IPS-18a (cell line): ENCODE results near the gene C1QTNF3.
"Not testable (repeated sequence)": the region's sequence is repeated elsewhere in the genome, so short reads cannot be mapped to it uniquely, and the experiment has no call there.

Experiments
- H3K27ac ChIP-seq: one replicate; pipeline ENCODE4 v1.5.1; 2013; ENCODE audit warnings: low read length
- H3K27me3 ChIP-seq: one replicate; pipeline ENCODE4 v1.6.1; 2013; ENCODE audit warnings: mild to moderate bottlenecking, low read length; ENCODE audit not compliant: control insufficient read depth, insufficient read depth
- H3K36me3 ChIP-seq: one replicate; pipeline ENCODE4 v1.6.1; 2013; ENCODE audit warnings: low read depth, low read length; ENCODE audit not compliant: control insufficient read depth
- H3K4me1 ChIP-seq: one replicate; pipeline ENCODE4 v1.6.1; 2013; ENCODE audit warnings: low read depth, low read length; ENCODE audit not compliant: control insufficient read depth
- H3K4me3 ChIP-seq: one replicate; pipeline ENCODE4 v1.5.1; 2013; ENCODE audit warnings: low read length
- H3K9ac ChIP-seq: one replicate; pipeline ENCODE4 v1.6.1; 2013; ENCODE audit warnings: mild to moderate bottlenecking, low read length, moderate library complexity
- H3K9me3 ChIP-seq: one replicate; pipeline ENCODE4 v1.6.1; 2013; ENCODE audit warnings: low read depth, low read length; ENCODE audit not compliant: control insufficient read depth

C1QTNF3 gene

GRCh38 chr5:34035756-34036155 lies 7.3 kb downstream of the C1QTNF3 start:
- Histone ChIP-seq H3K4me3 (no peak overlapping the region), H3K27ac (no peak overlapping the region), H3K4me1 (peaks cover 6% of the 10 kb centered on the region), H3K9me3 (no peaks in the 10 kb centered on the region), H3K9ac (no peak overlapping the region), H3K36me3 (no peaks in the 10 kb centered on the region), H3K27me3 (no peaks in the 10 kb centered on the region)

GRCh38 chr5:34034534-34035327 lies 8.3 kb downstream of the C1QTNF3 start:
- H3K9ac ChIP-seq: no peak overlapping the region
- H3K27me3 ChIP-seq: no peaks in the 10 kb centered on the region
- no peaks in the 10 kb centered on the region for H3K36me3 ChIP-seq
- H3K4me3 ChIP-seq: no peak overlapping the region
- H3K9me3 ChIP-seq: no peaks in the 10 kb centered on the region
- no peak overlapping the region for H3K27ac ChIP-seq
- H3K4me1 ChIP-seq: peaks cover 6% of the 10 kb centered on the region

- H3K9me3 ChIP-seq: no peaks in the 10 kb centered on the region
- H3K27ac ChIP-seq: no peak overlapping the region
- no peaks in the 10 kb centered on the region for H3K36me3 ChIP-seq
- H3K4me3 ChIP-seq: no peak overlapping the region
- no peaks in the 10 kb centered on the region for H3K27me3 ChIP-seq
- H3K4me1 ChIP-seq: no peaks in the 10 kb centered on the region
- H3K9ac ChIP-seq: no peak overlapping the region
These were observed 11.0 kb downstream of the C1QTNF3 start for GRCh38 chr5:34031966-34032365.

GRCh38 chr5:34031117-34031516 lies 11.9 kb downstream of the C1QTNF3 start:
- no peak overlapping the region for H3K4me3 ChIP-seq
- H3K27ac ChIP-seq: no peak overlapping the region
- no peaks in the 10 kb centered on the region for H3K27me3 ChIP-seq
- no peaks in the 10 kb centered on the region for H3K36me3 ChIP-seq
- H3K4me1 ChIP-seq: no peaks in the 10 kb centered on the region
- H3K9me3 ChIP-seq: no peaks in the 10 kb centered on the region
- H3K9ac ChIP-seq: no peak overlapping the region

GRCh38 chr5:34030585-34030984 lies 12.4 kb downstream of the C1QTNF3 start:
- not testable (repeated sequence) for H3K27ac ChIP-seq, H3K4me1 ChIP-seq, H3K27me3 ChIP-seq, H3K4me3 ChIP-seq, H3K9ac ChIP-seq, H3K36me3 ChIP-seq, H3K9me3 ChIP-seq

GRCh38 chr5:34030048-34030447 lies 13.0 kb downstream of the C1QTNF3 start:
- Histone ChIP-seq H3K9ac (no peak overlapping the region), H3K4me3 (no peak overlapping the region), H3K4me1 (no peaks in the 10 kb centered on the region), H3K27ac (no peak overlapping the region), H3K9me3 (no peaks in the 10 kb centered on the region), H3K27me3 (no peaks in the 10 kb centered on the region), H3K36me3 (no peaks in the 10 kb centered on the region)

- H3K9me3 ChIP-seq: no peaks in the 10 kb centered on the region
- no peak overlapping the region for H3K27ac ChIP-seq
- no peaks in the 10 kb centered on the region for H3K4me1 ChIP-seq
- H3K27me3 ChIP-seq: no peaks in the 10 kb centered on the region
- H3K9ac ChIP-seq: no peak overlapping the region
- H3K4me3 ChIP-seq: no peak overlapping the region
- H3K36me3 ChIP-seq: no peaks in the 10 kb centered on the region
These were observed 14.7 kb downstream of the C1QTNF3 start for GRCh38 chr5:34028349-34028748.

- no peaks in the 10 kb centered on the region for H3K4me1 ChIP-seq
- H3K9ac ChIP-seq: no peak overlapping the region
- H3K36me3 ChIP-seq: no peaks in the 10 kb centered on the region
- H3K9me3 ChIP-seq: no peaks in the 10 kb centered on the region
- no peak overlapping the region for H3K4me3 ChIP-seq
- no peak overlapping the region for H3K27ac ChIP-seq
- H3K27me3 ChIP-seq: no peaks in the 10 kb centered on the region
These were observed 16.8 kb downstream of the C1QTNF3 start for GRCh38 chr5:34026089-34026761.

- Histone ChIP-seq H3K27me3 (no peaks in the 10 kb centered on the region), H3K36me3 (no peaks in the 10 kb centered on the region), H3K9me3 (no peaks in the 10 kb centered on the region), H3K4me1 (no peaks in the 10 kb centered on the region), H3K27ac (no peak overlapping the region), H3K4me3 (no peak overlapping the region), H3K9ac (no peak overlapping the region)
These were observed 20.8 kb downstream of the C1QTNF3 start for GRCh38 chr5:34022121-34022705.

- Histone ChIP-seq H3K4me3 (no peak overlapping the region), H3K9me3 (no peaks in the 10 kb centered on the region), H3K9ac (no peak overlapping the region), H3K36me3 (no peaks in the 10 kb centered on the region), H3K27ac (no peak overlapping the region), H3K4me1 (no peaks in the 10 kb centered on the region), H3K27me3 (no peaks in the 10 kb centered on the region)
These were observed 21.7 kb downstream of the C1QTNF3 start for GRCh38 chr5:34021334-34021733.

GRCh38 chr5:34020726-34021125 lies 22.3 kb downstream of the C1QTNF3 start:
- H3K27ac ChIP-seq: no peak overlapping the region
- H3K4me1 ChIP-seq: no peaks in the 10 kb centered on the region
- no peaks in the 10 kb centered on the region for H3K9me3 ChIP-seq
- H3K27me3 ChIP-seq: no peaks in the 10 kb centered on the region
- H3K9ac ChIP-seq: no peak overlapping the region
- H3K36me3 ChIP-seq: no peaks in the 10 kb centered on the region
- no peak overlapping the region for H3K4me3 ChIP-seq
